VCaP (cell line): ENCODE results near the gene ARHGAP24.

Experiments
- H3K27ac ChIP-seq: fragments of 450-650 bp; 2 replicates; pipeline ENCODE4 v1.5.1; 2017
- TF ChIP-seq, protein P1 (sequence below): fragments of 450-650 bp; conservative IDR thresholded peaks from 2 replicates; pipeline ENCODE4 v1.5.1; 2017; ENCODE audit warnings: mild to moderate bottlenecking, moderate library complexity

The ARHGAP24 gene

DNA sequence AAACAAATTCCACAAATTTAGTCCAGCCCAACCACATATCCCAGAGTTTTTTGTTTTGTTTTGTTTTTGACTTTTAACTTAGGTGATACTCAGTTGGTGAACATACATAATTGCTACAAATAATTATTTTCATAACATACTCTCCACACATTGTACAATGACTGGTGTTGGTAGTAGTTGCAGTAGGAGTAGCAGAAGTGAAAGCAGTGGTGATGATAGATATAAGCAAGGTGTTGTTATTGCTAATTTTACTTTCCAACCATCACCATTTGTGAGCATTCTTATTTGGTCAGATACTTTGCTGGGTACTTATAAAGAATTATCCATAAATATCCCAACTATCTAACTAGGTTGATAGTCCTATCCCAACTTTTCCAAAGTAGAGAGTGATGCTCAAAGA lies 47.3 kb downstream of the ARHGAP24 start:
- no peak overlapping the region for H3K27ac ChIP-seq
- TF ChIP-seq, protein P1, sequence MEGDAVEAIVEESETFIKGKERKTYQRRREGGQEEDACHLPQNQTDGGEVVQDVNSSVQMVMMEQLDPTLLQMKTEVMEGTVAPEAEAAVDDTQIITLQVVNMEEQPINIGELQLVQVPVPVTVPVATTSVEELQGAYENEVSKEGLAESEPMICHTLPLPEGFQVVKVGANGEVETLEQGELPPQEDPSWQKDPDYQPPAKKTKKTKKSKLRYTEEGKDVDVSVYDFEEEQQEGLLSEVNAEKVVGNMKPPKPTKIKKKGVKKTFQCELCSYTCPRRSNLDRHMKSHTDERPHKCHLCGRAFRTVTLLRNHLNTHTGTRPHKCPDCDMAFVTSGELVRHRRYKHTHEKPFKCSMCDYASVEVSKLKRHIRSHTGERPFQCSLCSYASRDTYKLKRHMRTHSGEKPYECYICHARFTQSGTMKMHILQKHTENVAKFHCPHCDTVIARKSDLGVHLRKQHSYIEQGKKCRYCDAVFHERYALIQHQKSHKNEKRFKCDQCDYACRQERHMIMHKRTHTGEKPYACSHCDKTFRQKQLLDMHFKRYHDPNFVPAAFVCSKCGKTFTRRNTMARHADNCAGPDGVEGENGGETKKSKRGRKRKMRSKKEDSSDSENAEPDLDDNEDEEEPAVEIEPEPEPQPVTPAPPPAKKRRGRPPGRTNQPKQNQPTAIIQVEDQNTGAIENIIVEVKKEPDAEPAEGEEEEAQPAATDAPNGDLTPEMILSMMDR, result no peak

DNA sequence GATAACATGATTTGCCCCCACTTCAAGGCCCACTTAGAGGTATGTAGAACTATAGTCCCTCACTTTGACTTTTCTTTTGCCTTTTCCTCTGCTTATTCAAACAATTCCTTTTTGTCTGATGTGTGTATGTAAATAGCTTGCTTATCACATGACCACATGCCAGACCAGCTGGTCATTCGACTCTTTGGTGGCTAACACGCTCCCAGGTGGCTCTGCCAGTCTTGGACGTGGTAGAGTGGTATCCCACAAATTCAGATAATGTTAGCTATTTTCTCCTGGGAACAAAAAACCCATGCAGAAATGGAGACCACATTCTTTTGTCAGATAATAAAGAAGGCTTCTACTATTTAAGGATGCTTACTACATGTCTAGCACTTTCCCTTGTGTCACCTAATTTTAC lies 47.9 kb downstream of the ARHGAP24 start:
- TF ChIP-seq, protein P1, result no peak
- H3K27ac ChIP-seq, result no peak overlapping the region

DNA sequence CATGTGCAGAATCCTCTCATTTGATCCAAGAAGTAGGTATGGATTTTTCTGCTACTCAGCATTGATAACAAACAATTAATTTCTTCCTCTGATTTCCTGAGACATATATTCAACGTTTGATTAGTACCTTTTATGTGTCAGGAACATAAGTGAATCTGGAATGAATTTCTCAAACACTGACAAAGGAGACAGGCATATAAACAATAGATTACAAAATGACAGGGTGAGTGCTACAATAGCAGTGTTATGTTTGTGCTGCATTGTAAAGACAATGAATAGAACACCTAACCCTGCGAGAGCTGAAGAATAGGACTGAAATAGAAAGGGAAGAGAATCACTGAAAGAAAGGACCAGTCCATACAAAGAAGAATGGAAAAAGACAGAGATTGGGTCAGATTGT lies 52.9 kb downstream of the ARHGAP24 start:
- TF ChIP-seq, protein P1, result no peak
- H3K27ac ChIP-seq, result no peak overlapping the region

DNA sequence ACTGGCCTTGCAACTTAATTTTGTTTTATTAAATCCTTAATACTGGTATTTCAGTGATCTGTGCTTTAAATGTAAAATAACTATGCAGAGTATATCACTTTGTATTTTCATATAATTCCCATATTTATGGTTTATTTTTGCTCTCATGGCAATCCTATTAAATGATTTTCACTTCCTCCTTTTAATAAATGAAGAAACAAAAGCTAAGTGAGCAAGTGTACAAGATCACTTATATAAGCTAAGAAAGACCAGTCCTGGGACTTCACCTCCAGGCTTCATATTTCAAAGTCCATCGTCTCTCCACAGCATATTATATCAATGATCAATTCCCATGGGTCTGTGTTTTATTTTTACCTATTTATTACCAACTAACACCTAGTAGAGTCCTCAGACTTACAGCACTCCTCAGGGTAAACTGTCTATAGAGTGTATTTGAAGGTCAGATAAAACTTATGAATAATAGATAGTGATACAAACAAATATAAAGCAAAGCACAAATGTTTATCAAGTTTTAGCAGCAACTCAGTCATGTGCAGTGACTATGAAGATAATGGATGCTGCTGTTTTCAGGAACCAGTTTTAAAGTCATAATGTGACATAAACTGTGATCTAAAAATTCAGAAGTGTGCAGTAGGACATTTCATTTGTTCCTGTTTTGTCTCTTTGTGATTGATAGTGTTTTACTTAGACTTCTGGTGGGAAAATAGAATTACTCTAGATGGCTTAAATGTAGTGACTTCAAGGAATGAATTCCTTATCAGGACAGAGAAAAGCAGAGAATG lies 56.8 kb downstream of the ARHGAP24 start:
- no peak overlapping the region for H3K27ac ChIP-seq
- TF ChIP-seq, protein P1, result no peak

DNA sequence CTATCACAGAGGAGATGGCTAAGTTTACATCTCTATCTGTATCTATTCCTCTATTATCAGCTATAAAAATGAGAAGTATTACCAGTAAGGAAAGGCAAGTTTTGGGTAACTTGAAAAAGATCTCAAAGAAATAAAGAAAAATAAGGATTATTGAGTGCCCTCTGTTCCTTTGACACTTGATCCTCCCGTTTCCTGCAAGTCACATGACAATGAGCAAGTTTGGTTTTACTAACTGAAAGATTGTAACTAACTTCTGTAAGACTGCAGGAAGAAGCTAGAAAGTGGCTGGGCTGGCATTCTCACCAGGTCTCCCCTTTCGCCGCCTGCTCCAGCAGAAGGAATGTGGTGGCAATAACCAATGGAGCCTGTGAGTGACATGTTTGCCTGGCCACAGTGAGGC lies 59.2 kb downstream of the ARHGAP24 start:
- H3K27ac ChIP-seq, result no peak overlapping the region
- TF ChIP-seq, protein P1, result no peak

DNA sequence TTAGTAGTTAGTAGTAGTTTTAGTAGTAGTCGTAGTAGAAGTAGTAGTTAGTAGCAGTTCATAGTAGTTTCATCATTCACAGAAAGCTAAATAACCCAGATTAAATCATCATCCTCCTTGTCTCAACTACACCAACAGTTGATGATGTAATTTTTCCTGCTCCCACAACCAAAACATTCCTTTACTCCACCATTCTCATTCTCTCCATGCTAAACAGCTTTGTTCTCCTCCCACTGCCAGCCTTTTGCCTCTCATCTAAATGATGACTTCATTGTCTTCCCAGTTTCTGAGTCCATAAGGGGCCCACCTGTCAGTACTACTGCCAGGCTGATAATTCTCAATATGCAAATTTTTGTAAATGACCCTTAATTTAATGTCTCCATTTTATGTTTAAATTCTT lies 68.9 kb downstream of the ARHGAP24 start:
- no peak overlapping the region for H3K27ac ChIP-seq
- TF ChIP-seq, protein P1, result no peak

DNA sequence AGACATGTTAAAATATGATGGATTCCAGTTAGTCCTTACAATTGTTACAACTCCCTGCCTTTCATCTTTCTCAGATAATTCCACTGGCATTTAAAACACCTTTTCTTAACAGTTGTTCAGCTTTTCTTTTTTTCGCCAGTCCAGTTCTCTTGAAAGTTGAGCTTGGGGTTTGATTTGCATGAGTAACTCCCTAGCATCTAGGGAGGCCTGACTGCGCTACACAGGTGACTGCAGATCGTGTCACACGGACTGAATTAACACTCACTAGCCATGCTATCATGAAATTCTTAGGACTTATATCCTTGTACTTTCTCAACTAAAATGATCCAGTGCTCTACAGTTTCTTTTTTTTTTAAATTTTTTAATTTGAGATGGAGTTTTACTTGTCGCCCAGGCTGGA lies 69.8 kb downstream of the ARHGAP24 start:
- TF ChIP-seq, protein P1, result no peak
- no peak overlapping the region for H3K27ac ChIP-seq
